Measurements from ENCODE around the gene SLC4A11. TPM values are rescaled to one million over a fixed set of nuclear protein-coding genes. Genes with fewer than 3 reads are reported as not detected.
"Not testable (repeated sequence)": the region's sequence is repeated elsewhere in the genome, so short reads cannot be mapped to it uniquely, and the experiment has no call there.

Gene SLC4A11
- polyA plus RNA-seq, 1 of the 3 experiments (the other 2 are of a cell fraction) = 2.7 TPM

GRCh38 chr20:3188823-3189413 is 50.1 kb downstream of the SLC4A11 start:
- H3K79me2 ChIP-seq (ENCODE audit: insufficient read depth) = no peaks in the 10 kb centered on the region
- no peak overlapping the region for H2AFZ ChIP-seq (ENCODE audit: low read depth)
- no peaks in the 10 kb centered on the region for H3K9me2 ChIP-seq
- peaks cover 0 to 41% of the 10 kb centered on the region in 2 experiments for H3K36me3 ChIP-seq (replicated peaks in 1 of 2; ENCODE audit: control insufficient read depth in 1 of 2, insufficient read depth in 2 of 2, low read length in 1 of 2)
- no peak overlapping the region for H3K27ac ChIP-seq (ENCODE audit: low read depth in 2 of 2, low read length in 1 of 2)
- 92% methylated on average over 3 of the region's 3 CpGs for WGBS (ENCODE audit: low lambda C conversion rate)
- H4K20me1 ChIP-seq (ENCODE audit: insufficient read depth) = no peaks in the 10 kb centered on the region
- H3K4me1 ChIP-seq (ENCODE audit: control insufficient read depth in 1 of 2, insufficient read depth in 2 of 2, low read depth in 1 of 2, low read length in 1 of 2) = no peaks in the 10 kb centered on the region
- no peak overlapping the region for H3K9ac ChIP-seq
- ChIA-PET POLR2A (no interaction called here), CTCF (interaction anchor here (0.6 to 0.9 kb wide), 2 partner anchors 83 to 498 kb away, joined by 3 read pairs; no protein-coding TSS in a partner anchor)
- TF ChIP-seq FOXM1 (IDR thresholded peaks at IDR 0.05; ENCODE audit: low read depth) = no peak
- no peak for TF ChIP-seq RFX5 (IDR thresholded peaks at IDR 0.05; ENCODE audit: low read length)
- TF ChIP-seq, protein P1, sequence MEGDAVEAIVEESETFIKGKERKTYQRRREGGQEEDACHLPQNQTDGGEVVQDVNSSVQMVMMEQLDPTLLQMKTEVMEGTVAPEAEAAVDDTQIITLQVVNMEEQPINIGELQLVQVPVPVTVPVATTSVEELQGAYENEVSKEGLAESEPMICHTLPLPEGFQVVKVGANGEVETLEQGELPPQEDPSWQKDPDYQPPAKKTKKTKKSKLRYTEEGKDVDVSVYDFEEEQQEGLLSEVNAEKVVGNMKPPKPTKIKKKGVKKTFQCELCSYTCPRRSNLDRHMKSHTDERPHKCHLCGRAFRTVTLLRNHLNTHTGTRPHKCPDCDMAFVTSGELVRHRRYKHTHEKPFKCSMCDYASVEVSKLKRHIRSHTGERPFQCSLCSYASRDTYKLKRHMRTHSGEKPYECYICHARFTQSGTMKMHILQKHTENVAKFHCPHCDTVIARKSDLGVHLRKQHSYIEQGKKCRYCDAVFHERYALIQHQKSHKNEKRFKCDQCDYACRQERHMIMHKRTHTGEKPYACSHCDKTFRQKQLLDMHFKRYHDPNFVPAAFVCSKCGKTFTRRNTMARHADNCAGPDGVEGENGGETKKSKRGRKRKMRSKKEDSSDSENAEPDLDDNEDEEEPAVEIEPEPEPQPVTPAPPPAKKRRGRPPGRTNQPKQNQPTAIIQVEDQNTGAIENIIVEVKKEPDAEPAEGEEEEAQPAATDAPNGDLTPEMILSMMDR (IDR thresholded peaks at IDR 0.05) = no peak
- no peak for TF ChIP-seq MXI1 (IDR thresholded peaks at IDR 0.05; ENCODE audit: low read depth, low read length)
- TF ChIP-seq, protein P2, sequence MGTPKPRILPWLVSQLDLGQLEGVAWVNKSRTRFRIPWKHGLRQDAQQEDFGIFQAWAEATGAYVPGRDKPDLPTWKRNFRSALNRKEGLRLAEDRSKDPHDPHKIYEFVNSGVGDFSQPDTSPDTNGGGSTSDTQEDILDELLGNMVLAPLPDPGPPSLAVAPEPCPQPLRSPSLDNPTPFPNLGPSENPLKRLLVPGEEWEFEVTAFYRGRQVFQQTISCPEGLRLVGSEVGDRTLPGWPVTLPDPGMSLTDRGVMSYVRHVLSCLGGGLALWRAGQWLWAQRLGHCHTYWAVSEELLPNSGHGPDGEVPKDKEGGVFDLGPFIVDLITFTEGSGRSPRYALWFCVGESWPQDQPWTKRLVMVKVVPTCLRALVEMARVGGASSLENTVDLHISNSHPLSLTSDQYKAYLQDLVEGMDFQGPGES (IDR thresholded peaks at IDR 0.05; ENCODE audit: low read depth, low read length) = no peak
- no peak for TF ChIP-seq EZH2phosphoT487 (IDR thresholded peaks at IDR 0.05; ENCODE audit: borderline replicate concordance, low read depth)
- no peak for TF ChIP-seq JUND (IDR thresholded peaks at IDR 0.05)
- no peak for TF ChIP-seq TEAD4 (IDR thresholded peaks at IDR 0.05; ENCODE audit: borderline replicate concordance, insufficient read depth)
- TF ChIP-seq FOSL2 (IDR thresholded peaks at IDR 0.05; ENCODE audit: borderline replicate concordance, low read depth) = no peak
- TF ChIP-seq SIN3A (IDR thresholded peaks at IDR 0.05; ENCODE audit: borderline replicate concordance, low read depth, low read length) = no peak
- TF ChIP-seq RCOR1 (IDR thresholded peaks at IDR 0.05; ENCODE audit: low read length) = no peak
- TF ChIP-seq, protein P3, sequence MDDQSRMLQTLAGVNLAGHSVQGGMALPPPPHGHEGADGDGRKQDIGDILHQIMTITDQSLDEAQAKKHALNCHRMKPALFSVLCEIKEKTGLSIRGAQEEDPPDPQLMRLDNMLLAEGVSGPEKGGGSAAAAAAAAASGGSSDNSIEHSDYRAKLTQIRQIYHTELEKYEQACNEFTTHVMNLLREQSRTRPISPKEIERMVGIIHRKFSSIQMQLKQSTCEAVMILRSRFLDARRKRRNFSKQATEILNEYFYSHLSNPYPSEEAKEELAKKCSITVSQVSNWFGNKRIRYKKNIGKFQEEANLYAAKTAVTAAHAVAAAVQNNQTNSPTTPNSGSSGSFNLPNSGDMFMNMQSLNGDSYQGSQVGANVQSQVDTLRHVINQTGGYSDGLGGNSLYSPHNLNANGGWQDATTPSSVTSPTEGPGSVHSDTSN (IDR thresholded peaks at IDR 0.05) = no peak
- TF ChIP-seq, protein P4, sequence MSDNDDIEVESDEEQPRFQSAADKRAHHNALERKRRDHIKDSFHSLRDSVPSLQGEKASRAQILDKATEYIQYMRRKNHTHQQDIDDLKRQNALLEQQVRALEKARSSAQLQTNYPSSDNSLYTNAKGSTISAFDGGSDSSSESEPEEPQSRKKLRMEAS (IDR thresholded peaks at IDR 0.05; ENCODE audit: low read depth) = no peak
- TF ChIP-seq GABPA (IDR thresholded peaks at IDR 0.05; ENCODE audit: low read depth) = no peak
- H3F3A ChIP-seq (replicated peaks; ENCODE audit: insufficient read depth) = peaks cover 2% of the 10 kb centered on the region
- H3K9me3 ChIP-seq = no peaks in the 10 kb centered on the region
- DNase-seq = no peak
- H3K4me3 ChIP-seq (ENCODE audit: low read depth in 2 of 2, low read length in 1 of 2) = no peak overlapping the region
- H3K27me3 ChIP-seq (ENCODE audit: insufficient read depth) = no peaks in the 10 kb centered on the region
- no peak overlapping the region for H3K4me2 ChIP-seq

- DNase-seq; H3K9ac ChIP-seq; H3K4me2 ChIP-seq; H3K79me2 ChIP-seq (ENCODE audit: insufficient read depth); H3K4me3 ChIP-seq (ENCODE audit: low read depth in 2 of 2, low read length in 1 of 2); H3K9me2 ChIP-seq; H4K20me1 ChIP-seq (ENCODE audit: insufficient read depth); H2AFZ ChIP-seq (ENCODE audit: low read depth); H3K27me3 ChIP-seq (ENCODE audit: insufficient read depth); POLR2A ChIA-PET; H3K9me3 ChIP-seq; H3F3A ChIP-seq (replicated peaks; ENCODE audit: insufficient read depth); H3K27ac ChIP-seq (ENCODE audit: low read depth in 2 of 2, low read length in 1 of 2); H3K4me1 ChIP-seq (ENCODE audit: control insufficient read depth in 1 of 2, insufficient read depth in 2 of 2, low read depth in 1 of 2, low read length in 1 of 2): not testable (repeated sequence)
- WGBS (ENCODE audit: low lambda C conversion rate) = over 99% methylated on average over 9 of the region's 9 CpGs
- peaks cover 0 to 35% of the 10 kb centered on the region in 2 experiments for H3K36me3 ChIP-seq (replicated peaks in 1 of 2; ENCODE audit: control insufficient read depth in 1 of 2, insufficient read depth in 2 of 2, low read length in 1 of 2)
- CTCF ChIA-PET = interaction anchor here (0.6 kb wide), 1 partner anchor 497 kb away, joined by 3 read pairs; no protein-coding TSS in a partner anchor
These were observed 51.1 kb downstream of the SLC4A11 start for GRCh38 chr20:3187861-3188260.
